ENCODE measurements around the gene P2RX2. TPM values are rescaled to one million over a fixed set of nuclear protein-coding genes. Genes with fewer than 3 reads are reported as not detected.

P2RX2 gene
- total RNA-seq, 1 donor from 2014 or later = not detected

DNA sequence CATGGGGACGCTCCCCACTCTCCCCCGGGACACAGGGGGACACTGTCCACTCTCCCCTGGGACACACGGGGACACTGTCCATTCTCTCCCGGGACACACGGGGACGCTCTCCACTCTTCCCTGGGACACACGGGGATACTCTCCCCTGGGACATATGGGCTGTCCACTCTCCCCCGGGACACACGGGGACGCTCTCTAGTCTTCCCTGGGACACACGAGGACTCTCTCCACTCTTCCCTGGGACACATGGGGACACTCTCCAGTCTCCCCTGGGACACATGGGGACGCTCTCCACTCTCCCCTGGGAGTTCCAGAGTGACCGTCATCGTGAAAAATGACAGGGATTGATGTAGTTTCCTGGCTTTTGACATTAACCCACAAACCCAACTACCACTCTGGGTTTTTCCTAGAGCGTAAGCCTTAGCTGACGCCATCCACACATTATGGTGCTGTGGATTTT lies 3.0 kb upstream of the P2RX2 start:
- intact Hi-C loops (cut with DNase I) = loop anchor here (1.0 to 10.0 kb wide), 3 partner anchors 15 to 461 kb away; no protein-coding TSS in a partner anchor
- no peak for DNase-seq (ENCODE audit: low spot score)

DNA sequence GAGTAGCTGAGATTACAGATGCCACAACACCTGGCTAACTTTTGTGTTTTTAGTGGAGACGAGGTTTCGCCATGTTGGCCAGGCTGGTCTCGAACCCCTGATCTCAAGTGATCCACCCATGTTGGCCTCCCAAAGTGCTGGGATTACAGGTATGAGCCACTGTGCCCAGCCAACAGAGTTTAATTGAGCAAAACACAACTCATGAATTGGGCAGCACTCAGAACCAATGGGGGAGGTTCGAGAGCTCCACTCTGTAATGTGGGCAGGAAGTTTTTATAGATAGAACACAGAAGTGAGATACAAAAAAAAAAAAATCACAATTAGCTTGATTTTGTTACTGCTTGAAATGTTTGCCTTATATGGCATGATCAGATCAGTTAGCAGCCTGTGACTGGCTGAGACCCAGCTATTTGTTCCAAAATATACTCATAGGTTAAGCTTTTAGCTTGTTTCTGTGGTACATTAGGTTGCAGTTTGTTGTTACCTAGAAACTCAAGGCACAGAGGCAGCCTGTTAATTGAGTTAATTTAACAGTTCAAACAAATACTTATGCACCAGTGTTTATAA lies 1.4 kb upstream of the P2RX2 start:
- intact Hi-C loops (cut with DNase I) = loop anchor here (10.0 kb wide), 1 partner anchor 462 kb away; no protein-coding TSS in a partner anchor
- no peak for DNase-seq (ENCODE audit: low spot score)

DNA sequence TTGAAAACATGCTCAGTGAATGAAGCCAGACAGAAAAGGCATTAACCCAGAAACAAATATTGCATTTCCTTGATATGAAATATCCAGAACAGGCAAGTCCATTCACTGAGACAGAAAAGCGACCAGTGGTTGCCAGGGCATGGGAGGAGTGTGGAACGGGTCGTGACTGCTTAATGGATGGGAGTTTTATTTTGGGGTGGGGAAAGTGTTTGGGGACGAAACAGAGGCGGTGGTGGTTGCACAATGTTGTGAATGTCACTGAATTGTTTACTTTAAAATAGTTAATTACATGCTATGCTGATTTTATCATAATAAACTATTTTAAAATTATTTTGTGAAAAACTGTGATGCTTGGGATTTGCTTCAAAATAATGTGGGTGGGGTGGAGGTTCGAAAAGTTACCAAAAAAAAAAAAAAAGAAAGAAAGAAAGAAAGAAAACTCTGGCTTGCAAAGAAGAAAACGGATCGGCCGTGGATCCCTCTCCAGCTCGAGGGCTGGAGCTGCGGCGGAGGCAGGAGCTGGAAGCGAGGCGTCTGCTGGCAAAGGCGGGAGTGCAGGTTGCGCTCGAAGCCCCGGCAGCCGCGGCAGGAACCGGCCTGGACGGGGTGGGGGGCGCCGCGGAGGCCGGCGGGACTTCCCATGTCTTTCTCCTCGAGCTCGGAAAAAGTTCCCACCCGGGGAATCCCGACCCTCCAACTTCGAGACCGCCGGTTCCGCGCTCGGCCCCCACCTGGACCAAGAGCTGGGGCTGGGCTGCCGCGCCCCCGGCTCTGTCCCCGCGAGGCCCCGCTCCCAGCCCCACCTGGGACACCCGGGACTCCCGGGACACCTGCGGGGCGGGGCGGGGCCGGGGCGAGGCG lies 524 bp upstream of the P2RX2 start:
- DNase-seq (ENCODE audit: low spot score) = no peak
- intact Hi-C loops (cut with DNase I) = loop anchor here (10.0 kb wide), 1 partner anchor 463 kb away; no protein-coding TSS in a partner anchor

DNA sequence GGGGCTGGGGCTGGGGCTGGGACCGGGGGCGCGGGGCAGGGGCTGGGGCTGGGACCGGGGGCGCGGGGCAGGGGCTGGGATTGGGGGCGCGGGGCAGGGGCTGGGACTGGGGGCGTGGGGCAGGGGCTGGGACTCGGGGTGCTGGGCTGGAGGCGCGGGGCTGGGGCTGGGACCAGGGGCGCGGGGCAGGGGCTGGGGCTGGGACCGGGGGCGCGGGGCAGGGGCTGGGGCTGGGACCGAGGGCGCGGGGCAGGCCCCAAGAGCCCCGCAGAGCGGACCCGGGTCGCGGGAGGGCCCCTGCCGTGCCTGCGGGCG lies 452 bp downstream of the P2RX2 start:
- DNase-seq (ENCODE audit: low spot score) = no peak
- intact Hi-C loops (cut with DNase I) = loop anchor here (10.0 kb wide), 1 partner anchor 464 kb away; no protein-coding TSS in a partner anchor

DNA sequence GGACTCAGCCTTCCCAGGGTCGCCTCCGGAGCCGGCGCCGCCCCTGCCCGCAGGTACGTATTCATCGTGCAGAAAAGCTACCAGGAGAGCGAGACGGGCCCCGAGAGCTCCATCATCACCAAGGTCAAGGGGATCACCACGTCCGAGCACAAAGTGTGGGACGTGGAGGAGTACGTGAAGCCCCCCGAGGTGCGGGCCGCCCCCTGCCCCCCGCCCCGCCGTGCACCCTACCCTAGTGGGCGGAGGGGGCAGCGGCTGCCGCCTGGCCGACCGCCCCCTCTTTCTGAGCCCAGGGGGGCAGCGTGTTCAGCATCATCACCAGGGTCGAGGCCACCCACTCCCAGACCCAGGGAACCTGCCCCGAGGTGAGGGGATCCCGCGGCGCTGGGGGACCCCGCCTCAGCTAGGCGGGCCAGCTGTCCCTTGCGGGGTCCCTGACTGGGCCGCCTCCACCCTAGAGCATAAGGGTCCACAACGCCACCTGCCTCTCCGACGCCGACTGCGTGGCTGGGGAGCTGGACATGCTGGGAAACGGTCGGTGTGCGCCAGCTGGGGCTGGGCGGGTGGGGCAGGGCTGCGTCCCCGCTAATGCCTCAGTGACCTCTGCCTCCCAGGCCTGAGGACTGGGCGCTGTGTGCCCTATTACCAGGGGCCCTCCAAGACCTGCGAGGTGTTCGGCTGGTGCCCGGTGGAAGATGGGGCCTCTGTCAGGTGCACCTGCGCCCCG lies 973 bp downstream of the P2RX2 start:
- intact Hi-C loops (cut with DNase I) = loop anchor here (10.0 kb wide), 1 partner anchor 465 kb away; no protein-coding TSS in a partner anchor
- no peak for DNase-seq (ENCODE audit: low spot score)

DNA sequence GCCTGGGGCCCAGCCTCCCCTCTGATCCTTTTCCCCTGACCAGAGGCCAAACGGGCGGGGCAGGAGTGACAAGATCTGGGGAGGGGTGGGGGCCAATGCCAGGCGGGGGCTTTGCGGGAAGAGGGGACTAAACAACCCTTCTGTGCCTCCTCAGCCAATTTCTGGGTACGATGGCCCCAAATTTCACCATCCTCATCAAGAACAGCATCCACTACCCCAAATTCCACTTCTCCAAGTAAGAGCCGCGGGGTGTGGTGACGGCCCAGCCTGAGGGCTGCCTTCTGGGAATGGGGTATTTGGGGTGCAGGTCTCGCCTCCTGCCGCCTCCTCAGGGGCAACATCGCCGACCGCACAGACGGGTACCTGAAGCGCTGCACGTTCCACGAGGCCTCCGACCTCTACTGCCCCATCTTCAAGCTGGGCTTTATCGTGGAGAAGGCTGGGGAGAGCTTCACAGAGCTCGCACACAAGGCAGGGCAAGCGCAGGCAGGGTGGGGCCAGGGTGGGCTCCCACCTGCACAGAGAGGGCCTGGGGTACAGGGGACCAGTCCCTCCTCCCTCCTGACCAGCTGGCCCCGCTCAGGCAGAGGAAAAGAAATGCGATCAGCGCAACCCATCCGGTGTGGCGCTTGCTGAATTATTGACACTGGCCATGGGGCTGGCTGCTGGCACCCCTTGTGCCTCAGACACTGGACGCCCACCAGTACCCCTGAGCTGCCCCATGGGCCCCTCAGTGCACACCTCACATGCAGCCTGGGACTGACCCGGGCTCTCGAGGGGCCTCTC lies 1.7 kb downstream of the P2RX2 start:
- DNase-seq (ENCODE audit: low spot score) = no peak

DNA sequence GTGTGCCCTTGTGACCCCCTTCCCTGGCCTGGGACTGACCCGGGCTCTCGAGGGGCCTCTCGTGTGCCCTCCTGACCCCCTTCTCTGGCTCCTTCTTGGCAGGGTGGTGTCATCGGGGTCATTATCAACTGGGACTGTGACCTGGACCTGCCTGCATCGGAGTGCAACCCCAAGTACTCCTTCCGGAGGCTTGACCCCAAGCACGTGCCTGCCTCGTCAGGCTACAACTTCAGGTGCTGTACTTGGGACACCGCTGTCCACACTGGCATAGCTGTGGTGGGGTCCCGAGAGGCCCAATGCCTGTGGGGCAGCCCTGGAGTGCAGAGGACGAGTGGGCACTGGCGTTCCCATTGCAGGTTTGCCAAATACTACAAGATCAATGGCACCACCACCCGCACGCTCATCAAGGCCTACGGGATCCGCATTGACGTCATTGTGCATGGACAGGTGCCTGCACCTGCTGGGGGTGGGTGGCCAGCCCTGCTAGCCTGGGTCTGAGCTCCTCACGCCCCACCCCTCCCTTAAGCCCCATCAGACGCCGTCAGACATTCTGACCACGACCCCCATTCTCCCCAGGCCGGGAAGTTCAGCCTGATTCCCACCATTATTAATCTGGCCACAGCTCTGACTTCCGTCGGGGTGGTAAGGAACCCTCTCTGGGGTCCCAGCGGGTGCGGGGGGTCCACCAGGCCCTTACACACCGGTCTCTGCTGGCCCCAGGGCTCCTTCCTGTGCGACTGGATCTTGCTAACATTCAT lies 2.5 kb downstream of the P2RX2 start:
- intact Hi-C loops (cut with DNase I) = no loop called here
- DNase-seq (ENCODE audit: low spot score) = no peak

More for the DNA sequence above, 1.7 kb downstream of the P2RX2 start:
- intact Hi-C loops (cut with DNase I) = no loop called here

DNA sequence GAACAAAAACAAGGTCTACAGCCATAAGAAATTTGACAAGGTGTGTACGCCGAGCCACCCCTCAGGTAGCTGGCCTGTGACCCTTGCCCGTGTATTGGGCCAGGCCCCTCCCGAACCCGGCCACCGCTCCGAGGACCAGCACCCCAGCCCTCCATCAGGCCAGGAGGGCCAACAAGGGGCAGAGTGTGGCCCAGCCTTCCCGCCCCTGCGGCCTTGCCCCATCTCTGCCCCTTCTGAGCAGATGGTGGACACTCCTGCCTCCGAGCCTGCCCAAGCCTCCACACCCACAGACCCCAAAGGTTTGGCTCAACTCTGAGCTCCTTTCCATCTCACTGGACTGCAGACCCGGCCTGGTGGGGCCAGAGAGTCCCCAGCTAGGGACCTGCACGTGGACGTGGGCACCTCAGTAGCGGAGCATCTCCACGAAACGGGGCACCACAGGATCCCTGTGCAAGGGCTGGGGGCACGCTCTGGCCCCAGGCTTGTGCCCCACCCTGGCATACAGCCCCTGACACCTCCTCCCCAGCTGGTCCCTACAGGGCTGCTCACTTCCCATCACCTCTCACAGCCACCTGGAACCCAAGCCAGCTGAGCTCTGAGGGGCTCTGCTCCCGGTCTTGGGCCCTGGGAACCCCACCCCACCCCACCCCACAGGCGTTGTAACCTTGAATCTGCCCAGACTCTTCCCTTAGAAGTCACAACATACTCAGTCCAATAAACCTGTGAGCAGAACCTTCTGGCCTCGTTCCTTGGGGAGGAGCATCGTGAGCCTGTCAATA lies 3.3 kb downstream of the P2RX2 start:
- DNase-seq (ENCODE audit: low spot score) = no peak
- intact Hi-C loops (cut with DNase I) = no loop called here

DNA sequence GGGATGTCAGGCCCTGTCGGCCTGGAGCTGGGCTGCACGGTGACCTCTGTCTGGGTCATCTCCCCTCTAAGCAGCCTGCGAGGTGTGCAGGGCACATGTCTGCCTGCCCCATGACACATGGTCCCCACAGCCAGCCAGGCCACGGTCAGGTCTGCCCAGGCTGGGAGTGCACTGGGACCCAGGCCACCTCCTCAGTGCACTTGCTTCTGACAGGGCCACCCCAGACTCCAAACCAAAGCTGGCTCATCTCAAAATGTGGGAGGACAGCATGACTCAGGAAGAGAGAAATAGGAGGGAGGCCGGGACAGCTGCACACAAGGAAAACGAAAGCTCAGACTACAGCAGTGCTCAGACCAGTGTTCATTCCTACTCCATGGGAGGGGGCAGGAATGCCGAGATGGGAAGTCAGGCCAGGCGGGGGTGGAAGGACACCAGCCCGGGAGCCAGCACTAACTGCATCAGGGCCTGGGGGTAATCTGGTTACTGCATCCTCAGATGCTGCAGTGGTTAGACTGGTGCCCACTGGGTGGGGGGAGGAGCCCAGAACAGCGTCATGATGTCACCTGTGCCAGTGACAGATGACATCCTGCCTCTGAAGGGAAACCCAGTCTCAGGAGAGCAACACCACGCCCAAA lies 4.0 kb downstream of the P2RX2 start:
- intact Hi-C loops (cut with DNase I) = no loop called here
- no peak for DNase-seq (ENCODE audit: low spot score)

DNA sequence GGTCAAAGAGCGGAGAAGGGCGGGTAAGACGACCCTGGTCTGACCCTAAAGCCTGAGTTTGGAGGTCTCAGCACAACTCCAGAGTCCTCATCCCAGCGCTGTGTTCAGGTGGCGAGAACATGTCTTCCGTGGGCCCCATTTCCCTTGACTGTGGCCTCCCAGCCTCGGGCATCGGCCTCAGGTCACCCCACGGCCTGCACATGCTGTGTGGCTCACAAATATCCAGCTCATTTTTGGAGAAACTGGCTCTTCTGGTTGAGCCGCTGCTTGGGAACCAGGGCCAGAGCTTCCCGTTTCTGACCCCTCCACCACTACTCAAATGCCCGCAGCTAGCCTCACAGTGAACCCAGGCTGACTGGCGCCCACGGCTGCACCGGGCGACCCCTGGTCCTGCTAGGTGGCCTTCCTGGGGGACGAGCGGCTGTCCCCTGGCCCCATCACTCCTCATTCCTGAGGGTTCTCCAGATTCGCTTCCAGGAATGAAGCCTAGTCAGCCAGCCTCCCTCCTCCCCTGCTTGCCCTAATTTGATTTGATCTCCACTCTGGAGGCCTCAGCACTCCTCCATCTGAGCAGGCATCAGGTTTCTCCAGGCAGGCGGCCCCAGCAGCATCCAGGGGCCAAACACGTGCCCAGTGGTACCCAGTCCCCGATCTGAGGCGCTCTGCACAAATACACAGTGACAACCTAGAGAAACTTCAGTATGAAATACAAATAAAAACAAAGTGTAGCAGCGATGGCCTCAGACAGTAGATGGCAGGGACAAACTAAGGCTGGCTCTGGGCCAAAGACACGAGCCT lies 4.7 kb downstream of the P2RX2 start:
- intact Hi-C loops (cut with DNase I) = no loop called here
- no peak for DNase-seq (ENCODE audit: low spot score)

DNA sequence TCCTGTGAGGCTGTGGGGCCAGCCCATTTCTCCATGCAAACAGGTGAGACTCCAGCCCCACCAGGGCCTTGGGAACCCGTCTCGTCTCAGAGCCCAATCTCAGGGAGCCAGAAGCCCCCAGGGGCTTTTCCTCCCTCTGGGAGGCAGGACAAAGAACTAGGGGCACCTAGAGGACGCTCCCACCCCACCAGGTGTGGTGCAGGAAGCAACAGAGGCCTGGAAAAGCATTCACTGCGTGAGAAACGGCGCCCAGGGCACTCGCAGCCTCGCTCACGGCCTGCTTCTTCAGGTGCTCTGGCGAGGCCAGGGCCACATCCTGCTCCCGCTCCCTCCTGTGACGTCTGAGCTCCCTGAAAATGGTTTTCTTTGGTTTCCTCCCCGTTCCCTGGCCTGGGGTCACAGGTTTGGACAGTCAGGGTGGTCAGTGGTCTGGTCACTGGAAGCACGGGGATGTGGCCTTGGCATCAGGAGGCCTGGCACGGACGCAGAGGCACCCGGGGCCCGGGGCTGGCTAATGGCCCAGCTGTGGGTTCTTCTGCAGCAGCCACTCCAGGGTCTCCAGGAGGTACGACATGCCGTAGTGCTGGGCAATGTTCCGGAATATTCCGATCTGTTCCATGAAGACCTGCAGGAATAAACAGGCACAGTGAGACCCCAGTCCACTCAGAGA lies 5.7 kb downstream of the P2RX2 start:
- intact Hi-C loops (cut with DNase I) = no loop called here

DNA sequence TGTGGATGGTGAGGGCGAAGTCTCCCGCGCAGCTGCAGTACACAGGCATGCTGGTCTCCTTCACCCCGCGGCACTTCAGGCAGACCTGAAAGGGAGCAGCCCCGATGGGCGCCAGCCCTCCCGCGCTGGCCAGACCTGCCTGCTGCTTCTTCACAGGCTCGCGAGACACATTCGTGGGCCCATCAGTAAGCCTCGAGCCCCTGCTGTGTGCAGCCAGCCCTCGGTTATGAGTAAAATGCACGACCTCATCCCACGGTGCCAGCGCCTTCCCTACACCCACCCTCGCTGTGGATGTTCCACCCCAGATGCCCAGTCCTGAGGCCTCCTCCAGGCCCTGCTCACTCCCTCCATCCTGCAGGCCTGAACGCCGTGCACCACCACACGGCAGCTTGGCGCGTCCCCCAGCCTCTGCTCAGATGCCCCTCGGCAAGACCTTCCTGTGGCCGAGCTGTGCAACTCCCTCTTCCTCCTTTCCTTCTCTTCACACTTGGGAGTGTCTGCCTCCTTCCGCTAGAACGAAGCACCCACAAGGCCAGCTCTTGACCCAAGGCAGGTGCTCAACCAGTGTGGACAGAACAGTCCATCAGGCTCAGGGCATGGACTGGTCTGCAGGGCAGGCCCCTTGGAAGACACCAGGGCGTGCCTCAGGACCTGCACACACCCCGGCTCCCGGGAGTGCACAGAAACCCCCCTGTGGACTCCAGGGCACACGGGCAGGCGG lies 6.5 kb downstream of the P2RX2 start:
- intact Hi-C loops (cut with DNase I) = no loop called here
- no peak for DNase-seq (ENCODE audit: low spot score)

More for the DNA sequence above, 5.7 kb downstream of the P2RX2 start:
- no peak for DNase-seq (ENCODE audit: low spot score)

DNA sequence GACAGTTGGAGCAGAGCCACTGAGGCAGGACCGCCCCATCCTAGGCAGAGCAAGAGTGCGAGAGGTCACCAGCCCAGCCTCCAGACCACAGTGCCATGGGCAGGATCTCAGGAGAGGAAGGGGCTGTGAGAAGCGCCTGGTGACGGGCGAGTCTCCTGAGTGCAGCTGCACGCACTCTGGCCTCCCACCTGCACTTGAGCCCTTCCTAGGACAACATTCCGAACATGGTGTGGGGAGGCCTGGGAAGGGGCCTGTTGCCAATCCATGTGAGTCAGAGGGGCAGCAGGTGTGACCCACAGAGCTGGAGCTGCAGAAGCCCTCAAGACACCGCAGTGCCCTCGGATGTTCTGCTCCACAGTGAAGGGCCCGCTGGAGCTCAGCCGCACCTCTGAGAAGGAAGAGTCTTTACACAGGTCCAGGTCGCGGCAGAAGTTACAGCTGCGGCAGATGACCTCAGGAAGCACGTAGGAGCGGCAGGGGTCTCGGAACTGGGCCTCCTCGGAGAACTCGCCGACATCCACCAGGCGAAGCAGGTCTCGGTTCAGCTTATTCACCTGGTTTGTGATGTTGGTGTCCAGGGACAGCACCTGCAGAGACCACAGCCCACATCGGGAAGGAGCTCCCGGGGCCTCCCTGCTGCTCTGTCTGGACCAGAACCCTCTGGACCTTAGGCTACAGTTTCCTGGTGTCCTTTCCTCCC lies 7.3 kb downstream of the P2RX2 start:
- intact Hi-C loops (cut with DNase I) = no loop called here
- DNase-seq (ENCODE audit: low spot score) = no peak

DNA sequence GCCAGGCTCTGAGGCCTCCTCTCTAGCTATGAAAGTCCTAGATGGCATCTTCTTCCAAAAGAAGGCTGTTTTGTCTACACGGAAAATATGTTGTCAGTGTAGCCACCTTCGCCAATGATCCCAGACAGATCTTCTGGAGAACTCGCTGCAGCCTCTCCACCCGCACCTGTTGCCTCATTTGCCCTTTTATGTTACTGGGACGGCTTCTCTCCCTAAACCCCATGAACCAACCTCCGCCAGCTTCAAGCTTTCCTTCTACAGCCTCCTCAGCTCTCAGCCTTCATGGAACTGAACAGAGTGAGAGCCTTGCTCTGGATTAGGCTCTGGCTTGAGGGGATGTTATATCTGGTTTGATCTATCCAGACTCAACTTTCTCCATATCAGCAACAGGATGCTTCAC lies 10.8 kb downstream of the P2RX2 start:
- intact Hi-C loops (cut with DNase I) = no loop called here

DNA sequence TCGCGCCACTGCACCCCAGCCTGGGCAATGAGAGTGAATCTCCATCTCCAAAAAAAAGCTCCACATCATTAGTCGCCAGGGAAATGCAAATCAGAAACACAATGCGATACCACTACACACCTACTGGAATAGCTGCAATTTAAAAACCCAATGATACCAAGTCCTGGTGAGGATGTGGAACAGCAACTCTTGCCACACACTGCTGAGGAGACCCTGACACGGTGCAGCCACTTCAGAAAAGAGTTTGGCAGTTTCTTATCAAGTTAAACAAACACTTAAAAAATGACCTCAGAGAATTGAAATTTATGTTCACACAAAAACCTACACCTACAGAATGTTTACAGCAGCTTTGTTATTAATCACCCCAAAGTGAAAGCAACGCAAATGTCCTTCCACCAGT lies 12.1 kb downstream of the P2RX2 start:
- intact Hi-C loops (cut with DNase I) = no loop called here
- DNase-seq (ENCODE audit: low spot score) = no peak

More for the DNA sequence above, 10.8 kb downstream of the P2RX2 start:
- DNase-seq (ENCODE audit: low spot score) = no peak

Measured in cardiac septum (tissue), 1 donor.